Measurements from ENCODE around the gene NHLRC3.
A peak's percentile ranks its signal among the peaks of the same experiment; 100 is the strongest.
"Not testable (repeated sequence)": the region's sequence is repeated elsewhere in the genome, so short reads cannot be mapped to it uniquely, and the experiment has no call there.

The NHLRC3 gene

GRCh38 chr13:39037880-39038568 lies at the start of gene NHLRC3, which contains the start of gene PROSER1:
Gene NHLRC3 (plus strand): TSS chr13:39038456. CDS start chr13:39038640, 184 bp downstream.
Gene PROSER1 (minus strand): TSS chr13:39038089. CDS start chr13:39037242, 847 bp downstream.
- DNase-seq: peak; percentile 89

- no peak for DNase-seq
Observed at GRCh38 chr13:38990693-38991092, 47.6 kb upstream of the NHLRC3 start, which contains the start of gene STOML3. Gene STOML3 (minus strand): TSS chr13:38990831. CDS start chr13:38990721, 110 bp downstream.

GRCh38 chr13:38993381-38993780 lies 44.9 kb upstream of the NHLRC3 start:
- no peak for DNase-seq

GRCh38 chr13:38998739-38999138 lies 39.5 kb upstream of the NHLRC3 start:
- DNase-seq: no peak

GRCh38 chr13:39006371-39007111 lies 31.7 kb upstream of the NHLRC3 start:
- not testable (repeated sequence) for DNase-seq

GRCh38 chr13:39012608-39013007 lies 25.6 kb upstream of the NHLRC3 start:
- DNase-seq: no peak

- no peak for DNase-seq
Observed at GRCh38 chr13:39013462-39013861, 24.8 kb upstream of the NHLRC3 start.

- no peak for DNase-seq
Observed at GRCh38 chr13:39016087-39016486, 22.2 kb upstream of the NHLRC3 start.

- DNase-seq: peak; percentile 25
Observed at GRCh38 chr13:39016787-39017186, 21.5 kb upstream of the NHLRC3 start.

- DNase-seq: no peak
Observed at GRCh38 chr13:39020853-39021462, 17.3 kb upstream of the NHLRC3 start.

GRCh38 chr13:39023316-39023715 lies 14.9 kb upstream of the NHLRC3 start:
- DNase-seq: no peak

GRCh38 chr13:39023761-39024160 lies 14.5 kb upstream of the NHLRC3 start:
- DNase-seq: no peak

GRCh38 chr13:39025433-39025839 lies 12.8 kb upstream of the NHLRC3 start:
- no peak for DNase-seq

GRCh38 chr13:39032150-39032549 lies 6.1 kb upstream of the NHLRC3 start:
- no peak for DNase-seq

- DNase-seq: no peak
Observed at GRCh38 chr13:39034085-39034484, 4.2 kb upstream of the NHLRC3 start.

GRCh38 chr13:39035204-39035603 lies 3.1 kb upstream of the NHLRC3 start:
- DNase-seq: no peak

- DNase-seq: no peak
Observed at GRCh38 chr13:39035799-39036198, 2.5 kb upstream of the NHLRC3 start.

- DNase-seq: peak; percentile 36
Observed at GRCh38 chr13:39036212-39036611, 2.0 kb upstream of the NHLRC3 start.

GRCh38 chr13:39037410-39037879 lies 811 bp upstream of the NHLRC3 start:
- DNase-seq: no peak

GRCh38 chr13:39038569-39039030 lies 344 bp downstream of the NHLRC3 start:
- peak; percentile 60 for DNase-seq

- DNase-seq: no peak
Observed at GRCh38 chr13:39039041-39039440, 785 bp downstream of the NHLRC3 start.

GRCh38 chr13:39040206-39040605 lies 1.9 kb downstream of the NHLRC3 start:
- no peak for DNase-seq

GRCh38 chr13:39044536-39044935 lies 6.3 kb downstream of the NHLRC3 start:
- no peak for DNase-seq
